GM18498 (cell line): ENCODE results near the gene ZGRF1.
A peak's percentile ranks its signal among the peaks of the same experiment; 100 is the strongest.
"Not testable (repeated sequence)": the region's sequence is repeated elsewhere in the genome, so short reads cannot be mapped to it uniquely, and the experiment has no call there.

ENCODE experiments used
- ATAC-seq: cut with Tn5 transposase; IDR thresholded peaks from one replicate; pipeline ENCODE4 v1.9.1; 2021; ENCODE audit warnings: mild to moderate bottlenecking, moderate library complexity; ENCODE audit not compliant: unreplicated experiment

The ZGRF1 gene

GRCh38 chr4:112559053-112559452 lies 77.7 kb downstream of the ZGRF1 start:
- no peak for ATAC-seq

DNA sequence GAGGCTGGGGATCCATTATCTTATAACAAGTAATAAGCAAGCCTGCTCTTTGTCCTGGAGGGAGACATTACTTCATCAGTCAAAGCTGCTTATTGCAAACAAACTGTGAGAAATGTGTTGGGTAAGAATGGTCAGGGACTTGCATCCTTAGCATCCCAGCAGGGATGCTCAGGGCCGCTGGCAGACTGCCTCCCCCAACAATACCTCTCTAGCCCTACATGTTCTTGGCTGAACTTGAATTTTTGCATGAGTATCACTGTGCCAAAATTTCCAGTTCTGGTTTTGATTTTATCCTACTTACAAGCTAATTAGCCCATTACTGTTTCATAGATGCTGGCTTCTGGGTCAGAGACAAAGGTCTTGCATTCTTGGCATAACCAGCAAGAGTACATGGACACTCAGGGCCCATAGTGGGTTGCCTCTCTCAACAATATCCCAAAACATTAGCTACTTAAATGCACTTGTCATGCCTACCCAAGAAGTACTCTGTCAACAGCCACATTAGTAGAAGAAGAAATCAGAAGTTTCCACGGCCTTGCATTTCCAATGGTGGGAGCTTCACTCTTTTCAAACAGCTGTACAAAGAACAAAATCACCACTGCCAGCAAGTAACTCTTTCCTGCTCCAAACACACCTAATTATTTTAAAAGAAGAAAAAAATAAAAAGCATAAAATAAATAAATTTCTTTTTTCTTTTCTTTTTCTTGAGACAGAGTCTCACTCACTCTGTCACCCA lies 78.9 kb downstream of the ZGRF1 start:
- ATAC-seq: no peak

DNA sequence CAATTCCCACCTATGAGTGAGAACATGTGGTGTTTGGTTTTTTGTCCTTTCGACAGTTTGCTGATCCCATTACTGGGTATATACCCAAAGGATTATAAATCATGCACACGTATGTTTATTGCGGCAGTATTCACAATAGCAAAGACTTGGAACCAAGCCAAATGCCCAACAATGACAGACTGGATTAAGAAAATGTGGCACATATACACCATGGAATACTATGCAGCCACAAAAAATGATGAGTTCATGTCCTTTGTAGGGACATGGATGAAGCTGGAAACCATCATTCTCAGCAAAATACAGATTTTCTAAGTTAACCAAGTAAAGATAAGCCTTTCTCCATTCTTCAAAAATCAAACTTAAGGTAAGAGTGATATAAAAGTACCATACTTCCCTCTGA lies 82.4 kb downstream of the ZGRF1 start:
- not testable (repeated sequence) for ATAC-seq

GRCh38 chr4:112552668-112553067 lies 84.0 kb downstream of the ZGRF1 start:
- ATAC-seq: no peak

- ATAC-seq: no peak
Observed at GRCh38 chr4:112550728-112551127, 86.0 kb downstream of the ZGRF1 start.

GRCh38 chr4:112546476-112546875 lies 90.2 kb downstream of the ZGRF1 start:
- ATAC-seq: no peak

- no peak for ATAC-seq
Observed at GRCh38 chr4:112545346-112545745, 91.4 kb downstream of the ZGRF1 start.

GRCh38 chr4:112540695-112541094 lies 96.0 kb downstream of the ZGRF1 start:
- ATAC-seq: no peak

DNA sequence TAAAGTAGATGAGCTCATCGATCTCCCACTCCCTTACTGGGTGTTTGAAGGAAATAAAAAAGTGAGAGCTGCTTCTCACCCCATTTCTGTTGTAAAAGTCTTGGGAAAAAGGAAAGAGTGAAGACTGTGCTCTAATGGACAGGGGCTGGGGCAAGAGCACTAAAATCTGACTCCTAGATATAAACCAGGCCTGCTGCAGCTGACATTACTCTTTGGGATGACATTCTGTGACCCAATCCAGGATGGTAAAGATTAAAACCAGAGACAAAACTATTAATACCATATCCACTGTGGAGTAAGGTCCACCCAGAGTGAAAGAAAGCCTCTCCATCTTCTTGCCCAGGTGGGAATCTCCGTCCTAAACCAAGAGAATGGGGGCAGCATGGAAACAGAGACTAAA lies 100.6 kb downstream of the ZGRF1 start:
- no peak for ATAC-seq

DNA sequence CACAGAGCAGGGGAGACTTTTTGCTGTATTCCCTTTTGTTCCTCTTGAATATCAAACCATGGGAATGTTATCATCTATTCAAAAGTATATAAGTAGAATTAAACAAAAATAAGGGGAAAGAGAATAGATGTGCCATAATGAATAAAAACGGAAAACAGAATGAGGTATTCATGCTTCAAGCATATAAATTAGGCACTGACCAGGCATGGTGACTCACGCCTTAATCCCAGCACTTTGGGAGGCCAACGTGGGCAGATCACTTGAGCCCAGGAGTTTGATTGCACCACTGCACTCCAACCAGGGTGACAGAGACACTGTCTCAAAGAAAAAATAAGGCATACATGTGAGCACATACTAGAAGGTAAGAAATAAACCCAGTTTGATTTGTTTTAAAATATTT lies 104.4 kb downstream of the ZGRF1 start:
- ATAC-seq: no peak

DNA sequence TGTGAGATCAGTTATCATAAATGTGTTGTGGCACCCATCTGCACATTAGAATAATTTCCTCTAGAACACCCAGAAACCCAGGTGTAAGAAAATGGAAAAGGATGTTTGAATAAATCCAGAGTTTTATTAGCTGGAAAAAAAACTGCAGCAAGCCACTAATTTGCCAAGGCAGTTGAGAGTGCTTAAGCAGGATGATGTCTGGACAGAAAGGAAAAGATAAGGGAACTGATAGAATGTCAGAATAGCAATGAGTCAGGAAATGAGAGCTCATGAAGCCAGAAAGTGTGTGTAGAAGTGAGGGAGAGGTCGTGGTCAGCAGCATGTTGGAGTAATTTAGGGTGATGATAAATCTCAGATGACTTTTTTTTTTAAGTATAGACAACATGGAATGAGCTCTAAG lies 105.6 kb downstream of the ZGRF1 start:
- ATAC-seq: no peak

GRCh38 chr4:112526061-112526460 lies 110.6 kb downstream of the ZGRF1 start:
- ATAC-seq: no peak

GRCh38 chr4:112523764-112524505 lies 112.8 kb downstream of the ZGRF1 start:
- peak; percentile 83 for ATAC-seq

- ATAC-seq: peak; percentile 52
Observed at GRCh38 chr4:112523008-112523721, 113.5 kb downstream of the ZGRF1 start.

DNA sequence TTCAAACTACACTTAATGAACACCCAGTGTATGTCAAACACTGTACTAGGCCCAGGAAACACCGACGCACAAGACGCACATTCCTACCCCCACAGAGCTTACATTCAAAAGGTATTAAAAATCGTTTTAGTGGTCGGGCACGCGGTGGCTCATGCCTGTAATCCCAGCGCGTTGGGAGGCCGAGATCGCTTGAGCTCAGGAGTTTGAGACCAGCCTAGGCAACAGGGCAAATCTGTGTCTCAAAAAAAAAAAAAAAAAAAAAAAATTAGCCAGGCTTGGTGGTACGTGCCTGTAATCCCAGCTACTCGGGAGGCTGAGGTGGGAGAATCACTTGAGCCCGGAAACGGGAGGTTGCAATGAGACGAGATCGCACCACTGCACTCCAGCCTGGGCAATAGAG lies 114.3 kb downstream of the ZGRF1 start:
- ATAC-seq: not testable (repeated sequence)

- ATAC-seq: no peak
Observed at GRCh38 chr4:112521123-112522023, 115.3 kb downstream of the ZGRF1 start.

DNA sequence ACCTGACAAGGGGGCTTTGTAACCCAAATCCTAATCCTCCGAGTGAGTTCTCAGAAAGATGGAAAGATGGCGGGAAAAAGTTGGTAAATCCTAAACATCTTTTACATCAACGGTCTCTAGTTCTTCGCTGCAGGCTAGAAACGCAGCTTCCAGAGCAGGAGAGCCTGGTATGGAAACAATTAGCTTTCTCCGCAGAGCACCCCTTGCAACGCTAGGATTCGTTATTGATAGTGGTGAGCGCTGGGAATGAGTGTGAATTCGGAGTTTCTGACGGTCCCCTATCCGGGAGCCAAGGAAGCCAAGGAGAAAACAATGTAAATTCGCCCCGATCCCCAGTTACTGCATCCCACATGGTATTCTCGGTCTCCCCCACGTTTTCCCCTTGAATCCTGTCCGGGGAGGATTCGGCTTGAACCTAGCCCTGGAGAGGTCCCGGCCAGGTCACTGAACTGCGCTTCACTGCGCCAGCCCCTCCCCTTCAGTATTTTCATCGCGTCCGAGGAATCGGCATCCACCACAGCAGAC lies 116.0 kb downstream of the ZGRF1 start:
- no peak for ATAC-seq

GRCh38 chr4:112519689-112520597 lies 116.8 kb downstream of the ZGRF1 start:
- ATAC-seq: no peak

GRCh38 chr4:112518675-112519074 lies 118.0 kb downstream of the ZGRF1 start:
- no peak for ATAC-seq
